ENCODE measurements around the gene NIF3L1. TPM values are rescaled to one million over a fixed set of nuclear protein-coding genes. Genes with fewer than 3 reads are reported as not detected.

The NIF3L1 gene
- total and polyA plus RNA-seq, 9 of the 15 experiments (the other 6 are each of a cell fraction or from before 2014, with no cell fraction given), result 26.7 to 89.5 (median 45.6) TPM

GRCh38 chr2:200871151-200871550 is 18.0 kb upstream of the NIF3L1 start:
- no peak overlapping the region for H3K4me3 ChIP-seq
- H3K9me3 ChIP-seq (replicated peaks; ENCODE audit: control insufficient read depth, insufficient read depth, low read depth, low read length), result no peaks in the 10 kb centered on the region
- no peak overlapping the region for H3K27ac ChIP-seq (ENCODE audit: extremely low read depth, low read depth, low read length)
- CTCF ChIA-PET (ENCODE audit: low intra/inter-chr PET ratio), result no interaction called here
- H3K9me1 ChIP-seq (ENCODE audit: control insufficient read depth, insufficient read depth, low read length), result no peaks in the 10 kb centered on the region
- peaks cover 2 to 11% of the 10 kb centered on the region in 2 experiments; a peak in 2 of 5 replicates for H3K4me1 ChIP-seq (replicated peaks in 1 of 2; ENCODE audit: control insufficient read depth in 2 of 2, insufficient read depth in 2 of 2, low read length in 2 of 2)
- H3K79me2 ChIP-seq (ENCODE audit: control insufficient read depth, insufficient read depth, low read length), result no peaks in the 10 kb centered on the region
- no peak overlapping the region for H2AFZ ChIP-seq (ENCODE audit: low read depth, low read length)
- H3K4me2 ChIP-seq (ENCODE audit: insufficient read depth, low read length), result no peak overlapping the region
- 50% methylated on average over 3 of the region's 3 CpGs for whole genome bisulfite sequencing (ENCODE audit: insufficient coverage, low coverage, missing lambda C conversion rate)
- H4K20me1 ChIP-seq (replicated peaks; ENCODE audit: control insufficient read depth, insufficient read depth, low read length), result no peaks in the 10 kb centered on the region
- H3K9ac ChIP-seq (ENCODE audit: insufficient read depth in 1 of 2, low read depth in 2 of 2, low read length in 2 of 2), result no peak overlapping the region
- BruUV-seq (replicated peaks), result no TSS peak
- ATAC-seq, result no peak
- H3K36me3 ChIP-seq (ENCODE audit: control insufficient read depth, insufficient read depth, low read length), result peaks cover 32% of the 10 kb centered on the region; the same call in 2 of the 3 replicates
- intact Hi-C loops (cut with micrococcal nuclease), result no loop called here
- POLR2A ChIA-PET, result no interaction called here
- DNase-seq (ENCODE audit: extremely low read depth in 1 of 4, low spot score in 3 of 4), result no peak
- in situ Hi-C loops (cut with MboI), result no loop called here
- H3K27me3 ChIP-seq (ENCODE audit: control insufficient read depth in 2 of 2, insufficient read depth in 2 of 2, low read length in 2 of 2), result no peaks in the 10 kb centered on the region
- FAIRE-seq, result no peak
- TF ChIP-seq ZNF23 (CRISPR knock-in tag; IDR thresholded peaks at IDR 0.05), result no peak
- TF ChIP-seq, protein P1, sequence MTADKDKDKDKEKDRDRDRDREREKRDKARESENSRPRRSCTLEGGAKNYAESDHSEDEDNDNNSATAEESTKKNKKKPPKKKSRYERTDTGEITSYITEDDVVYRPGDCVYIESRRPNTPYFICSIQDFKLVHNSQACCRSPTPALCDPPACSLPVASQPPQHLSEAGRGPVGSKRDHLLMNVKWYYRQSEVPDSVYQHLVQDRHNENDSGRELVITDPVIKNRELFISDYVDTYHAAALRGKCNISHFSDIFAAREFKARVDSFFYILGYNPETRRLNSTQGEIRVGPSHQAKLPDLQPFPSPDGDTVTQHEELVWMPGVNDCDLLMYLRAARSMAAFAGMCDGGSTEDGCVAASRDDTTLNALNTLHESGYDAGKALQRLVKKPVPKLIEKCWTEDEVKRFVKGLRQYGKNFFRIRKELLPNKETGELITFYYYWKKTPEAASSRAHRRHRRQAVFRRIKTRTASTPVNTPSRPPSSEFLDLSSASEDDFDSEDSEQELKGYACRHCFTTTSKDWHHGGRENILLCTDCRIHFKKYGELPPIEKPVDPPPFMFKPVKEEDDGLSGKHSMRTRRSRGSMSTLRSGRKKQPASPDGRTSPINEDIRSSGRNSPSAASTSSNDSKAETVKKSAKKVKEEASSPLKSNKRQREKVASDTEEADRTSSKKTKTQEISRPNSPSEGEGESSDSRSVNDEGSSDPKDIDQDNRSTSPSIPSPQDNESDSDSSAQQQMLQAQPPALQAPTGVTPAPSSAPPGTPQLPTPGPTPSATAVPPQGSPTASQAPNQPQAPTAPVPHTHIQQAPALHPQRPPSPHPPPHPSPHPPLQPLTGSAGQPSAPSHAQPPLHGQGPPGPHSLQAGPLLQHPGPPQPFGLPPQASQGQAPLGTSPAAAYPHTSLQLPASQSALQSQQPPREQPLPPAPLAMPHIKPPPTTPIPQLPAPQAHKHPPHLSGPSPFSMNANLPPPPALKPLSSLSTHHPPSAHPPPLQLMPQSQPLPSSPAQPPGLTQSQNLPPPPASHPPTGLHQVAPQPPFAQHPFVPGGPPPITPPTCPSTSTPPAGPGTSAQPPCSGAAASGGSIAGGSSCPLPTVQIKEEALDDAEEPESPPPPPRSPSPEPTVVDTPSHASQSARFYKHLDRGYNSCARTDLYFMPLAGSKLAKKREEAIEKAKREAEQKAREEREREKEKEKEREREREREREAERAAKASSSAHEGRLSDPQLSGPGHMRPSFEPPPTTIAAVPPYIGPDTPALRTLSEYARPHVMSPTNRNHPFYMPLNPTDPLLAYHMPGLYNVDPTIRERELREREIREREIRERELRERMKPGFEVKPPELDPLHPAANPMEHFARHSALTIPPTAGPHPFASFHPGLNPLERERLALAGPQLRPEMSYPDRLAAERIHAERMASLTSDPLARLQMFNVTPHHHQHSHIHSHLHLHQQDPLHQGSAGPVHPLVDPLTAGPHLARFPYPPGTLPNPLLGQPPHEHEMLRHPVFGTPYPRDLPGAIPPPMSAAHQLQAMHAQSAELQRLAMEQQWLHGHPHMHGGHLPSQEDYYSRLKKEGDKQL (CRISPR knock-in tag; IDR thresholded peaks at IDR 0.05; ENCODE audit: borderline replicate concordance), result no peak
- peak; percentile 77 for TF ChIP-seq CEBPB (tag; IDR thresholded peaks at IDR 0.05)
- peak; percentile 23 to 42; a peak in 2 of 4 replicates for TF ChIP-seq TRIM24 (IDR thresholded peaks at IDR 0.05)
- TF ChIP-seq ZNF311 (CRISPR knock-in tag; IDR thresholded peaks at IDR 0.05), result no peak
- no peak for TF ChIP-seq THRAP3 (IDR thresholded peaks at IDR 0.05; ENCODE audit: borderline replicate concordance)
- no peak for TF ChIP-seq RAD21 (CRISPR knock-in tag; conservative IDR thresholded peaks at IDR 0.05 in 1 of 2, IDR thresholded peaks at IDR 0.05 in 1 of 2)
- no peak for TF ChIP-seq GTF2F1 (IDR thresholded peaks at IDR 0.05; ENCODE audit: low read depth, low read length)
- TF ChIP-seq MEF2A (IDR thresholded peaks at IDR 0.05; ENCODE audit: control insufficient read depth, low read depth, low read length), result no peak
- no peak for TF ChIP-seq ILF3 (IDR thresholded peaks at IDR 0.05; ENCODE audit: borderline replicate concordance)
- TF ChIP-seq UBTF (IDR thresholded peaks at IDR 0.05; ENCODE audit: borderline replicate concordance in 1 of 2, low read depth in 2 of 2, low read length in 2 of 2), result no peak
- no peak for TF ChIP-seq ZNF12 (CRISPR knock-in tag; IDR thresholded peaks at IDR 0.05)
- TF ChIP-seq GABPB1 (CRISPR knock-in tag; IDR thresholded peaks at IDR 0.05), result no peak
- peak; percentile 78 for TF ChIP-seq ZSCAN32 (CRISPR knock-in tag; IDR thresholded peaks at IDR 0.05)
- TF ChIP-seq GTF2A2 (tag; IDR thresholded peaks at IDR 0.05), result no peak
- TF ChIP-seq HNRNPL (IDR thresholded peaks at IDR 0.05; ENCODE audit: low read depth, low read length), result no peak

Data from K562 (cell line).